Measurements from ENCODE around the gene PCGF3.

DNA sequence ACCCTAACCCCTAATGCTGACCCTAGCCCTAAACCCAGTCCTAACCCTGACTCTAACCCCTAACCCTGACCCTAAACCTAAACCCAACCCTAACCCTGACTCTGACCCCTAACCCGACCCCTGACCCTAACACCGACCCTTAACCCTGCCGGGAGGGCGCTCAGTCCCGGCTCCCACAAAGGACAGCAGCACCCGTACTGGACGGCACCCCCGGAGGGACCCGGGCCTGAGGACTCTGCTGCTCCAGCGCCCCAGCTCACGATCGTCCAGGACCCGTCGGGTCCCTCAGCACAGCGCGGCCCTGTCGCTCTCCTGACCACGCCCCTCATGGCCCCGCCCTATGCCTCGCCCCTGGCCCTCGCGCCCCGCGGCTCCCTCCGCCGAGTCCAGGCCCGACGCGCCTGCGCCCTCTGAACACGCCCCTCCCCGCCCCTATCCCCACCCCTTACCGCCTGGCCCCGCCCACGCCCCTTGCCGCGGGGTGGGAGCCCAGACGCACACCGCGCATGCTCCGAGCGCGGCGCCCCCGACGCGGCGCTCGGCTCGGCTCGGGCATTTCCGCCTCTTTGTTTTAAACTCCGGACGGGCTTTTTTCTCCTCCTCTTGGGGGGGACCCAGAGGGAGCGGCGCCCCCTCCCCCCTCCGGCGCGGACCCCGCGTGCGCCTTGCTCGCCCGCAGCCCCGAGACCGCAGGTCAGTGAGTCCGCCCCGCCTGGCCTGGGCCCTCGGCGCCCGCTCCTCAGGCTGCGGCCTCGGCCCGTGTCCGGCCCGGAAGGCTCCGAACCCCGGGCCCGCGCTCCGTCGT is at the start of gene PCGF3:
- peak; percentile 86 to 87 for TF ChIP-seq POLR2AphosphoS5 (IDR thresholded peaks at IDR 0.05)
- TF ChIP-seq, protein P1, sequence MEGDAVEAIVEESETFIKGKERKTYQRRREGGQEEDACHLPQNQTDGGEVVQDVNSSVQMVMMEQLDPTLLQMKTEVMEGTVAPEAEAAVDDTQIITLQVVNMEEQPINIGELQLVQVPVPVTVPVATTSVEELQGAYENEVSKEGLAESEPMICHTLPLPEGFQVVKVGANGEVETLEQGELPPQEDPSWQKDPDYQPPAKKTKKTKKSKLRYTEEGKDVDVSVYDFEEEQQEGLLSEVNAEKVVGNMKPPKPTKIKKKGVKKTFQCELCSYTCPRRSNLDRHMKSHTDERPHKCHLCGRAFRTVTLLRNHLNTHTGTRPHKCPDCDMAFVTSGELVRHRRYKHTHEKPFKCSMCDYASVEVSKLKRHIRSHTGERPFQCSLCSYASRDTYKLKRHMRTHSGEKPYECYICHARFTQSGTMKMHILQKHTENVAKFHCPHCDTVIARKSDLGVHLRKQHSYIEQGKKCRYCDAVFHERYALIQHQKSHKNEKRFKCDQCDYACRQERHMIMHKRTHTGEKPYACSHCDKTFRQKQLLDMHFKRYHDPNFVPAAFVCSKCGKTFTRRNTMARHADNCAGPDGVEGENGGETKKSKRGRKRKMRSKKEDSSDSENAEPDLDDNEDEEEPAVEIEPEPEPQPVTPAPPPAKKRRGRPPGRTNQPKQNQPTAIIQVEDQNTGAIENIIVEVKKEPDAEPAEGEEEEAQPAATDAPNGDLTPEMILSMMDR (IDR thresholded peaks at IDR 0.05): peak in 1 of 3 experiments; percentile 13
- no peak for TF ChIP-seq EP300 (IDR thresholded peaks at IDR 0.05)
- no peak for TF ChIP-seq POLR2A (IDR thresholded peaks at IDR 0.05; ENCODE audit: low read depth)

All from esophagus muscularis mucosa (tissue), 4 donors.